Thyroid gland (tissue), 4 donors: ENCODE results near the gene GNAT2. TPM values are rescaled to one million over a fixed set of nuclear protein-coding genes. Genes with fewer than 3 reads are reported as not detected.

Experiments
- DNase-seq, 2 donors: peaks; one replicate each; pipeline ENCODE4 v3.0.0-alpha.2; 2019
- H3K27ac ChIP-seq, 3 donors: fragments of 200-600 bp; sonication (generic); 1 replicate in 2 of 3; 2 replicates in 1 of 3; pipeline ENCODE4 v1.5.1; 2016 to 2019; ENCODE audit warnings: mild to moderate bottlenecking in 1 of 3, moderate library complexity in 1 of 3
- H3K27me3 ChIP-seq: fragments of 200-600 bp; sonication (generic); one replicate; pipeline ENCODE4 v1.5.1; 2019
- H3K36me3 ChIP-seq, 2 donors: fragments of 200-600 bp; sonication (generic); one replicate each; pipeline ENCODE4 v1.5.1; 2016 to 2019
- H3K4me1 ChIP-seq, 2 donors: fragments of 200-600 bp; sonication (generic); one replicate each; pipeline ENCODE4 v1.5.1; 2017 to 2019
- H3K4me3 ChIP-seq, 3 donors: fragments of 200-600 bp; sonication (generic); replicated peaks in 1 of 3; 1 replicate in 2 of 3; 2 replicates in 1 of 3; pipeline ENCODE4 v1.5.1; 2016; ENCODE audit warnings: mild to moderate bottlenecking in 1 of 3
- H3K9me3 ChIP-seq: fragments of 200-600 bp; sonication (generic); one replicate; pipeline ENCODE4 v1.5.1; 2017
- CTCF ChIP-seq, 6 experiments: fragments of 200-600 bp in 3 of 6; fragments of 450-650 bp in 3 of 6; sonication (generic) in 3 of 6; IDR thresholded peaks; one replicate each; pipeline ENCODE4 v1.5.1; 2016 to 2019; ENCODE audit warnings: antibody characterized with exemption in 6 of 6, mild to moderate bottlenecking in 2 of 6, inconsistent platforms in 1 of 6, moderate library complexity in 1 of 6
- POLR2A ChIP-seq, 2 donors: fragments of 450-650 bp; IDR thresholded peaks; one replicate each; pipeline ENCODE4 v1.6.1; 2017; ENCODE audit warnings: antibody characterized with exemption in 2 of 2, mild to moderate bottlenecking in 2 of 2, moderate library complexity in 1 of 2
- WGBS, 2 donors: methylation state at CpG; one replicate each; pipeline ENCODE4 v1.1.5; 2017; 5-methylcytosine and 5-hydroxymethylcytosine counted together
- intact Hi-C: fragments of 100-400 bp; cut with DNase I; formaldehyde crosslinking; loops from one replicate; pipeline ENCODE4 v1.15.1; 2023
- total RNA-seq, 4 donors: library from RNA; depleted of rRNA; stranded (reverse); fragments of >200 nt; gene quantifications; one replicate each; pipeline ENCODE4 v1.2.3, GENCODE V29; 2016

The GNAT2 gene
- total RNA-seq, 4 donors from 2014 or later = not detected

- DNase-seq = no peak
- 91 to 92% methylated on average over 3 of the region's 3 CpGs for WGBS, 2 donors
- intact Hi-C loops = no loop called here
- TF ChIP-seq POLR2A (IDR thresholded peaks at IDR 0.05) (no peak), CTCF (IDR thresholded peaks at IDR 0.05) (no peak)
- Histone ChIP-seq H3K36me3 (peaks cover 27 to 38% of the 10 kb centered on the region in 2 donors), H3K27ac (no peak overlapping the region), H3K4me1 (no peaks in the 10 kb centered on the region), H3K27me3 (no peaks in the 10 kb centered on the region), H3K9me3 (no peaks in the 10 kb centered on the region), H3K4me3 (no peak overlapping the region)
Observed at GRCh38 chr1:109586055-109586454, 33.4 kb downstream of the GNAT2 start.

GRCh38 chr1:109584766-109585165, 34.6 kb downstream of the GNAT2 start:
- WGBS, 2 donors = 84 to 97% methylated on average over 1 of the region's 1 CpG
- DNase-seq = no peak
- no peak for TF ChIP-seq CTCF (IDR thresholded peaks at IDR 0.05)

GRCh38 chr1:109582021-109582420, 37.4 kb downstream of the GNAT2 start:
- TF ChIP-seq CTCF (IDR thresholded peaks at IDR 0.05) (no peak), POLR2A (IDR thresholded peaks at IDR 0.05) (no peak)
- DNase-seq = no peak
- intact Hi-C loops = no loop called here
- Histone ChIP-seq H3K9me3 (no peaks in the 10 kb centered on the region), H3K4me1 (no peaks in the 10 kb centered on the region), H3K27me3 (no peaks in the 10 kb centered on the region), H3K36me3 (peaks cover 24 to 29% of the 10 kb centered on the region in 2 donors), H3K4me3 (no peak overlapping the region), H3K27ac (no peak overlapping the region)
- WGBS, 2 donors = 89 to 97% methylated on average over 2 of the region's 2 CpGs

More at GRCh38 chr1:109584766-109585165, 34.6 kb downstream of the GNAT2 start:
- peaks cover 30 to 45% of the 10 kb centered on the region in 2 donors for H3K36me3 ChIP-seq
- no peak overlapping the region for H3K27ac ChIP-seq
- no peaks in the 10 kb centered on the region for H3K4me1 ChIP-seq
- no peaks in the 10 kb centered on the region for H3K27me3 ChIP-seq
- intact Hi-C loops = no loop called here
- no peak overlapping the region for H3K4me3 ChIP-seq
- no peaks in the 10 kb centered on the region for H3K9me3 ChIP-seq

- Histone ChIP-seq H3K9me3 (no peaks in the 10 kb centered on the region), H3K36me3 (peaks cover 7 to 17% of the 10 kb centered on the region in 2 donors)
- 86 to 100% methylated on average over 1 of the region's 1 CpG for WGBS, 2 donors
Observed at GRCh38 chr1:109579491-109579890, 39.9 kb downstream of the GNAT2 start.

GRCh38 chr1:109578947-109579443, 40.4 kb downstream of the GNAT2 start:
- TF ChIP-seq POLR2A (IDR thresholded peaks at IDR 0.05) (no peak), CTCF (IDR thresholded peaks at IDR 0.05) (no peak)
- no peak for DNase-seq
- no peaks in the 10 kb centered on the region for H3K4me1 ChIP-seq
- no peak overlapping the region for H3K27ac ChIP-seq
- H3K4me3 ChIP-seq = no peak overlapping the region
- WGBS, 2 donors = 87 to 90% methylated on average over 3 of the region's 3 CpGs
- no peaks in the 10 kb centered on the region for H3K9me3 ChIP-seq
- H3K27me3 ChIP-seq = no peaks in the 10 kb centered on the region
- peaks cover 7 to 16% of the 10 kb centered on the region in 2 donors for H3K36me3 ChIP-seq
- intact Hi-C loops = no loop called here

More at GRCh38 chr1:109579491-109579890, 39.9 kb downstream of the GNAT2 start:
- Histone ChIP-seq H3K27ac (no peak overlapping the region), H3K4me1 (no peaks in the 10 kb centered on the region), H3K27me3 (no peaks in the 10 kb centered on the region), H3K4me3 (no peak overlapping the region)
- intact Hi-C loops = no loop called here
- no peak for TF ChIP-seq CTCF (IDR thresholded peaks at IDR 0.05)
- DNase-seq = no peak
